GM21825 (cell line): Measurements from ENCODE around the gene PLEKHN1.

ENCODE experiments used
- ATAC-seq: cut with Tn5 transposase; IDR thresholded peaks from one replicate; pipeline ENCODE4 v1.9.1; 2021; ENCODE audit warnings: mild to moderate bottlenecking, moderate library complexity; ENCODE audit not compliant: unreplicated experiment

PLEKHN1 gene

DNA sequence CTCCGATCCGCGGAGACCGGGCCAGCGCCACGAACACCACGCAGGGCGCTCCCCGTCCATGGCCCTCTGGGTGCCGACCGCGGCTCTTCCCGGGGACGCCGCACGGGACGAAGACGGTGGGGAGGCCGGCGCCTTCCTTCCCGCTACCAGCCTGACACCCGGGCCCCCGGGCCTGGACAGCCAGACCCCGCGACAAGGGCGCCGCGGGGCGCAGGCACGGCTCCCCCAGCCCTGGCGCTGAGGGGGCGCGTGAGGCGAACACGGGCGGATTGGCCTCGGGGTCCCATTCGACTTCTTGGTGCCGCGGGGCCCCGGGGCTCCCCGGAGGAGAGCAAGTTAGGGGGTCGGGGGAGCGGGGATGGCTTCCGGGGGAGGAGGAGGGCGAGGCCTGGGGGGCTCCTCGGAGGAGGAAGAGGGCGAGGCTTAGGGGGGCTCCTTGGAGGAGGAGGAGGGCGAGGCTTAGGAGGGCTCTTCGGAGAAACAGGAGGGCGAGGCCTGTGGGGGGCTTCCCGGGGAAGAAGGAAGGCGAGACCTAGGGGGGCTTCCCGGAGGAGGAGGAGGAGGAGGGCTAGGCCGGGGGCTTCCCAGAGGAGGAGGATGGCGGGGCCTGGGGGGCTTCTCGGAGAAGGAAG lies 6.4 kb upstream of the PLEKHN1 start:
- ATAC-seq = no peak

DNA sequence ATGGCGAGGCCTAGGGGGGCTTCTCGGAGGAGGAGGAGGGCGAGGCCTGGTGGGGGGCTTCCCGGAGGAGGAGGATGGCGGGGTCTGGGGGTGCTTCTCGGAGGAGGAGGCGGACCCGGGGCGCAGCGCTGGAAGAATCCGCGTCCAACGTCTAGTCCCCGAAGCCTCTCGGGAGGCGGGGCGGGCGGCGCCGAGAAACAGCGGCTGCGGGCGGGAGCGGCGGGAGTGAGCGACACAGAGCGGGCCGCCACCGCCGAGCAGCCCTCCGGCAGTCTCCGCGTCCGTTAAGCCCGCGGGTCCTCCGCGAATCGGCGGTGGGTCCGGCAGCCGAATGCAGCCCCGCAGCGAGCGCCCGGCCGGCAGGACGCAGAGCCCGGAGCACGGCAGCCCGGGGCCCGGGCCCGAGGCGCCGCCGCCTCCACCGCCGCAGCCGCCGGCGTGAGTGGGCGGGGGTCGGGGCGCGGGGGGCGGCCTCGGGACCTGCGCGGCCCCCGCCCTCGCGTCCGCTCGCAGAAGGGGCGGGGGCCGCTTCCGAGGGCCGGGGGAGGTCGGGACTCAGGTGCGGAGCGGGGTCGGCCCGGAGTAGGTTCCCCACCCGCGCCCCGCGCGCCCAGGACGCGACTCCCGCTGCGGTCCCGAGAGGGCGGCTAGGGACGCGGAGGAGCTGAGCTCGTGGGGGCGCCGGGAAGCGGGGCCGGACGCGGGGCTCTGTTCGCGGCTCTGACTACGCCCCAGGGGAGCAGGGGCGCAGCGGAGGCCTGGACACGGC lies 5.7 kb upstream of the PLEKHN1 start, which contains the start of gene KLHL17:
Gene KLHL17, plus strand, starts transcription at position 222 of the 769 bp plus-strand sequence. Its CDS starts 110 bp downstream, at position 332.
- ATAC-seq = peak; percentile 47

DNA sequence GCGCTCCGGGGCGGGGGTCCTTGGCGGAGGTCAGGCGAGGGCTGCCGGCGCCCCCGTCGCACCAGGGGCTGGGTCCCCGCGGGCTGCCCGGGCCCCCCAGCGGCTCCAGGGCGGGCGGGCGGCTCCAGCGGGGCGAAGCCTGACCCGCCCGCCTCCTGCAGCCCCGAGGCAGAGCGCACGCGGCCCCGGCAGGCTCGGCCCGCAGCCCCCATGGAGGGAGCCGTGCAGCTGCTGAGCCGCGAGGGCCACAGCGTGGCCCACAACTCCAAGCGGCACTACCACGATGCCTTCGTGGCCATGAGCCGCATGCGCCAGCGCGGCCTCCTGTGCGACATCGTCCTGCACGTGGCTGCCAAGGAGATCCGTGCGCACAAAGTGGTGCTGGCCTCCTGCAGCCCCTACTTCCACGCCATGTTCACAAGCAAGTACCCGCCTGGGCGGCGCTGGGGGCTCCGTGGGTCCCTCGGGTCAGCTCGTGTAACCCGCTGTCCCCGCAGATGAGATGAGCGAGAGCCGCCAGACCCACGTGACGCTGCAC lies 5.1 kb upstream of the PLEKHN1 start:
- no peak for ATAC-seq

DNA sequence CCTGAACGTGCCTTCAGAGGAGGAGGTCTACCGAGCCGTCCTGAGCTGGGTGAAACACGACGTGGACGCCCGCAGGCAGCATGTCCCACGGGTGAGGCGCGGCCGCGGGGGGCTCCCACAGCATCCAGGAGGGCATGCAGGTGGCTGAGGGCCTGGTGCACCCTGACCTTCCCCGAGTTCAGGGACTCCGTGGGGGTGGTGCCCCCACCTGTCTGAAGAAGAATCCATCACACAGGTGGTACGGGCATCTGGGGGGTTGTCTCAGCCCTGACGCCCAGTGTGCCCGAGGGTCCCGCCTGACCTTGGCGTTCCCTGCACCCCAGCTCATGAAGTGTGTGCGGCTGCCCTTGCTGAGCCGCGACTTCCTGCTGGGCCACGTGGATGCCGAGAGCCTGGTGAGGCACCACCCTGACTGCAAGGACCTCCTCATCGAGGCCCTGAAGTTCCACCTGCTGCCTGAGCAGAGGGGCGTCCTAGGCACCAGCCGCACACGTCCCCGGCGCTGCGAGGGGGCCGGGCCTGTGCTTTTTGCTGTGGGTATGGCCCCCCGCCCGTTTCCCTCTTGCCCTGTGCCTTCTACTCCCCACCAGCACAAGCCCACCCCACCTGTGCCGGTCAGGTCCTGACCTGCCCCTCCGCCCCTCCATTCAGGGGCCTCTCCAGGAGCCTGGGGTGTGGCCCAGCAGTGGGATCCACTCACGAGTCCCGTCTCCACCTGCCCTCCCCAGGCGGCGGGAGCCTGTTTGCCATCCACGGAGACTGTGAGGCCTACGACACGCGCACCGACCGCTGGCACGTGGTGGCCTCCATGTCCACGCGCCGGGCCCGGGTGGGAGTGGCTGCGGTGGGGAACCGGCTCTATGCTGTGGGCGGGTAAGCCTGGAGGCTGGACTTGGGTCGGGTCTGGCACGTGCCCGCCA lies 3.6 kb upstream of the PLEKHN1 start:
- no peak for ATAC-seq

DNA sequence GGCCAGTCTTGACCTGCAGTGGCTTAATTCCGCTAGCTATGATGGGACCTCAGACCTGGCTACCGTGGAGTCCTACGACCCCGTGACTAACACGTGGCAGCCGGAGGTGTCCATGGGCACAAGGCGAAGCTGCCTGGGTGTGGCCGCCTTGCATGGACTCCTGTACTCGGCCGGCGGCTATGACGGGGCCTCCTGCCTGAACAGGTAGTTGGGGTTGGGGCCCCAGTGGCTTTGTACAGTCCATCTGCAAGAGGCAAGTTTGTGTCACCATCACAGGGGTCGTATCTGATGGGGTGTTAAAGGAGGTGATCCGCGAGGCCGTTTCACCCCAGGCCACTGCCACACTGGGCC lies 3.0 kb upstream of the PLEKHN1 start:
- no peak for ATAC-seq

DNA sequence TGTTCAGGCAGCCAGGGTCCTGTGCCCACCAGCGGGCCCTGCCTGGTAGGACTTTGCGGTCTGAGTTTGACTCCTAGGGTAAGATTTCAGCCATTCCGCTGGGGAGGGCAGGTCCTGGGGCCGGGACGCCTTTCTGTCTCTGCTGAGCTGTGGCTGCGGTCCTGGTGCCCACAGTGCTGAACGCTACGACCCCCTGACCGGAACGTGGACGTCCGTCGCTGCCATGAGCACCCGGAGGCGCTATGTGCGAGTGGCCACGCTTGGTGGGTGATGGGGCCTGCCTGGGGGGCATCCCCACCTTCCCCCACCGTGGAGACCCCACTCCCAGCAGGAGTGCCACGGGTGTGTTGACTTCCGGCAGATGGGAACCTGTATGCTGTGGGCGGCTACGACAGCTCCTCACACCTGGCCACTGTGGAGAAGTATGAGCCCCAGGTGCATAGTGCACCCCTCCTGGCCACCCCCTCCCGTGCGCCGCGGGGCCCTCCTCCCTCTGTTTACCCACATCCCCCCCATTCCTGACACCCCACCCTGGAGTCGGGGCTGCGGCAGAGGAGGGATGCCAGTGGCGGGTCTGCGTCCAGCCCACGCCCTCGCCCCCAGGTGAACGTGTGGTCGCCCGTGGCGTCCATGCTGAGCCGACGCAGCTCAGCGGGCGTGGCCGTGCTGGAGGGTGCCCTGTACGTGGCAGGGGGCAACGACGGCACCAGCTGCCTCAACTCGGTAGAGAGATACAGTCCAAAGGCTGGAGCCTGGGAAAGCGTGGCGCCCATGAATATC lies 2.3 kb upstream of the PLEKHN1 start:
- no peak for ATAC-seq

DNA sequence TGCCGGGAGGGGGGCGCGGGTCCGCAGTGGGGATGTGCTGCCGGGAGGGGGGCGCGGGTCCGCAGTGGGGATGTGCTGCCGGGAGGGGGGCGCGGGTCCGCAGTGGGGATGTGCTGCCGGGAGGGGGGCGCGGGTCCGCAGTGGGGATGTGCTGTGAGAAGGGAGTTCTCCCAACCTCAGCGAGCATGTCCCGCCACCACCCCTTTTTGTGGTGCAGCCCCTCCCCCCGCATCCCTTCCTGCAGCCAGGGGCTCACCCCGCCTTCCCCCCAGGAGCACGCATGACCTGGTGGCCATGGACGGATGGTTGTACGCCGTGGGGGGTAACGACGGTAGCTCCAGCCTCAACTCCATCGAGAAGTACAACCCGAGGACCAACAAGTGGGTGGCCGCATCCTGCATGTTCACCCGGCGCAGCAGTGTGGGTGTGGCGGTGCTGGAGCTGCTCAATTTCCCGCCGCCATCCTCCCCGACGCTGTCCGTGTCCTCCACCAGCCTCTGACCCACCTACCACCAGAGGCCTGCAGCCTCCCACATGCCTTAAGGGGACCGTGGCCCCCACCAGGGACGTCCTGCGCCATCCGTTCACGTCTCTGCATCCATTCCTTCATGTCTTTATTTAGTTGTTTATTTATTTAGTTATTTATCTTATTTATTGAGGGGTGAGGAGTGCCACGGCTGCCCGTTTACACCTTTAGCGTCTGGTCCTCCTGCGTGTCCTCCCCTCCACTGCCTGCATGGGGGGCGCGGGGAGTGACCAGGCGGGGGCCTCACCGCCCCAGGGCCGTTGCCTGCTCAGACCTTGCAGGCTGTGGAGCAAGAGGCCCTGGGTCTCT lies 1.4 kb upstream of the PLEKHN1 start:
- ATAC-seq = no peak

DNA sequence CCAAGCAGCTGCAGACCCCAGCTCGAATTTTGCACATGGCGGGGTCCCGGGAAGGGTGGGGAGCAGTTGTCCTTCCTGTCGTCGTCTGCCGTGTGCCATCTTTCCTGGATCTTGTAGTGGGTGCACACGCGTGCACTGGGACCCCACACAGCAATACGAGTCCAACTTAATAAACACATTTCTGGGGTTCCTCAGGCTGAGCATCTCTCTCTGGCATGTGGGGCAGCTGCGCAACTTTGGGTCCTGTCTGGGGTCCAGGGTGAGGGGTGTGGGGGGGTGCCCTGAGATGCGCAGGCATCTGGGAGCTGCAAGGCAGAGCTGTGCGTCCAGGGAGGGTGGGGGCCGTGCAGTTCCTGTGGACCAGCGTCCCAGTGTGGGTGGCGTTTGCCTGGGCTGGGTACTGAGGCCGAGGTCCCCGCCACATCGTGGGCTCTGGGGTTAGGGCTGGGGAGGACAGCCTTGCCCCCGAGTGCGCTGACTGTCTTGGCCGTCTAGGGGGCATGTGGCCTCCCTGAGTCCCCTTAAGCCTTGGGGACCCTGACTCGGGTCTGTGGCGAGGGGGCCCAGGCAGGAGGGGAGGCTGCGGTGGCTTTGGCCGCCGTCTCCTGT lies 652 bp upstream of the PLEKHN1 start:
- no peak for ATAC-seq

DNA sequence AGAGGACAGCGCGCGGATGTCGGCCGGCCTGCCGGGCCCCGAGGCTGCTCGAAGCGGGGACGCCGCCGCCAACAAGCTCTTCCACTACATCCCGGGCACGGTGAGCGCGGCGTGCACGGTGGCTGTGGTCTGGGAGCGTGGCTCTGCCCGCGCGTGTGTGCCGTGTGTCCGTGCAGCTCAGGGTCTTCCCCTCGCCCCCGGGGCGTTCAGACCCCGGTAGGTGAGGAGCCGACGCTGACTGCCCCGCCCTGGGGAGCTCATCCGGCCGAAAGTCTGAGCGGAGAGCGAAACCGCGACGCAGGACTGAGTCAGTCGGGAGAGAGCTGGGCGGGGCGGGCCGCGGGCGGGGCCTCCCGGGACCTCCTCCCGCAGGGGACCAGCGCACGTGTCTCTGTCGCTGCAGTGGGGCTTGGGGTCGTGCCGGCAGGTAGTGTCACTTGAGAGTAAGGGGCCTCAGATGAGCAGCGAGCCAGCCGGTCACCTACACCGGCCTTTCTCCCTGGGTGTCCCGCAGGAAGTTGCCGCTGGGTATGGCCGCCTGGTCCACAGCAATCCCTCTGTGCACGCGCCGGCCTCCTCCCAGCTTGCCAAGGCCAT lies 520 bp downstream of the PLEKHN1 start:
- peak; percentile 61 for ATAC-seq

DNA sequence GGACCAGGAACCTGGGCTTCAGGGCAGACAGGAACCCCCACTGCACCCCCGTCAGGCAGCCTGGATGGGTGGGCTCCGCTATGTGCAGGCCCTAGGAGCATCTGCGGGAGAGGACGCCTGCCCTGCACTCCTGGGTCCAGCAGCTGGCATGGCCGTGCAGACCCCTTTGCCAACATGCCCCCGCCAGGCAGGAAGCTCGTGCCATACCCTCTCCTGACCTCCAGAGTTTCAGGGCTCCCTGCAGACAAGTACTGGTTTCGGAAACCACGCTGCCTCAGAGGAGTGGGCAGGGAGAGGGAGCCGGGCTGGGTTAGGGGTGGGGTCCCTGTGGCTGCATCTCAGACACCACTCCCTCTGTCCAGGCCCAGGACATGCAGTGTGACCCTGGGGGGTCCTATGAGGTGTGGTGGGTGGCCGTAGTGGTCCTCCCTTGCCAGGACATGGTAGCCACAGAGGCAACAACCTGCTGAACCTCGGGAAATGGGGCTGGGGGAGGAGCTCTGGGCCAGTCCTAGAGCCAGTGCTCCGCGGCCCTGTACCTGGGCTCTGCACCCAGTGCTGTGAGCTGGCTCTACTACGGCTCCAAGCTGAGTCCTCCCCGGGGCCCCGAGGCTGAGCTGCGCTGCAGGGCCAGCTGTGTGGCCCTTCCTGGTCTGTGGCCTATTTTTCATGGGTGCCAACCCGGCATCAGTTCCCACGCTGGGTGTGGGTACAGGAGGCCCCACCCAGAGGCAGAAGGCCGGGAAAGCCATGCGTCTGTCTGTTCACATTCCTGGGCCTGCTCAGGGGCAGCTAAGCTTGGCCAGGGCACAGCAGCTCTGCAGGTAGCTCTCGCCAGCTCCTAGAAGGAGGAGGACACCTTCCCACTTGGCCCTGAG lies 1.4 kb downstream of the PLEKHN1 start:
- ATAC-seq = no peak

DNA sequence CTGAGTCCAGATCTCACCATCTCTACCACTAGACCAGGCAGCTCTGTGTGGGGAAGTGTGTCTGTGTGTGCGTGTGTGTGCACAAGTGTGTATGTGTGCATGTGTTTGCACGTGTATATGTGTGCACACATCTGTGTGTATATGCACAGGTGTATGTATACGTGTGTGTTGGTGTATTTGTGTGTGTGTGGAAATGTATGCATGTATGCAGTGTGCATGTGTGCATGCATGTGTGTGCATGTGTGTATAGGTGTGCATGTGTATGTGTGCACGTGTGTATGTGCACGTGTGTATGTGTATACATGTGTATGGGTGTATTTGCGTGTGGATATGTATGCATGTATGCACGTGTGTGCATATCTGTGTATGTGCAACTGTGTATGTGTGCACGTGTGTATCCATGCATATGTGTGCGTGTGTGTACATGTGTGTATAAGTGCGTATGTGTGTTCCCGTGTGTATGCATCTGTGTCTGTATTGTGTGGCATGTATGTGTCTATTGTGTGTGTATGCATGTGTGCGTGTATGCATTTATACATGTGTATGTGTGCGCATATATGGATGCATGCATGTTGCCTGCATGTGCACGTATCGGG lies 3.1 kb downstream of the PLEKHN1 start:
- ATAC-seq = no peak

DNA sequence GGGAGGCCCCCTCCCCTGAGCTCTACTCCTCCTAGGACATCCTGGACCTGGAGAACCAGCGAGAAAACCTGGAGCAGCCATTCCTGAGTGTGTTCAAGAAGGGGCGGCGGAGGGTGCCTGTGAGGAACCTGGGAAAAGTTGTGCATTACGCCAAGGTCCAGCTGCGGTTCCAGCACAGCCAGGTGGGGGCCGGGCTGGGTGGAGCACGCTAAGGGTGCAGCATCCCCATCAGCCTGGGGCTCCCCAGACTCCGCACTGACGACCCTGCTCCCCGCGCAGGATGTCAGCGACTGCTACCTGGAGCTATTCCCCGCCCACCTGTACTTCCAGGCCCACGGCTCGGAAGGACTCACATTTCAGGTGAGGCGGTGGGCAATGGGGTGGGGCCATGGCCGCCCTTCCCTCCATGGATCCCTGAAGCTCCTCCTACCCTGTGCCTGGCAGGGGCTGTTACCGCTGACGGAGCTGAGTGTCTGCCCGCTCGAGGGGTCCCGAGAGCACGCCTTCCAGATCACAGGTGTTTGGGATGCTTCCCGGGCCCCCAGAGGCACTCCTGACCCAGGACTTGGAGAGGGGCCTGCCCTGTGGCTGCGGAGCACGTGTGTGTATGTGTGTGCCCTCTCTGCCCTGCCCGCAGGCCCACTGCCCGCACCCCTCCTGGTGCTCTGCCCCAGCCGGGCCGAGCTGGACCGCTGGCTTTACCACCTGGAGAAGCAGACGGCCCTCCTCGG lies 4.1 kb downstream of the PLEKHN1 start:
- no peak for ATAC-seq

DNA sequence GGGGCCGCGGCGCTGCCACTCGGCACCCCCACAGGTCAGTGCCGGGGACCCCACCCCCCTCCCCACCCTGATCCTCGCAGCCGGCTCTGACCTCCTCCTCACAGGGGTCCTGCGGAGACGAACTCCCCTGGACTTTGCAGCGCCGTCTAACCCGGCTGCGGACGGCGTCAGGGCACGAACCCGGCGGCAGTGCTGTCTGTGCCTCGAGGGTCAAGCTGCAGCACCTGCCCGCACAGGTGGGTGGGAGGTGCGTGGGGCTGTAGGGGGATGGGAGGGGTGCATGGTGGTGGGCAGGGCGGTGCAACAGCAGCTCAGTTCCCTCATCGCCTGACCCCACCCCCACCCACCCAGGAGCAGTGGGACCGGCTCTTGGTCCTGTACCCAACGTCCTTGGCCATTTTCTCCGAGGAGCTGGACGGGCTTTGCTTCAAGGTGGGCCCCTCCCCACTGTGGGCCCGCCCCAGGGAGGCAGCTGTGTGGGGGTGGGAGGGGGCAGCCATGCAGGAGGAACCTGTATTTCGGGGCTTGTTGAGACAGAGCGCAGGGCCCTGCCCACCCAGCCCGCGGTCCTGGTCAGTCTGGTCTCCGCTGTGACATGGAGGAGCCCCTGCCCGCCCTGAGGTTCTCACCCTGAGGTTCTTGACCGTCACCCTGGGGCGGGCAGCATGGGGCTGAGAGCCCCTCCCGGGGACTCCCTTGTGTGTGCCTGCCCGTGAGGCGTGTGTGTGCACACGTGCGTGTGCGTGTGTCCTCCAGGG lies 4.9 kb downstream of the PLEKHN1 start:
- no peak for ATAC-seq

DNA sequence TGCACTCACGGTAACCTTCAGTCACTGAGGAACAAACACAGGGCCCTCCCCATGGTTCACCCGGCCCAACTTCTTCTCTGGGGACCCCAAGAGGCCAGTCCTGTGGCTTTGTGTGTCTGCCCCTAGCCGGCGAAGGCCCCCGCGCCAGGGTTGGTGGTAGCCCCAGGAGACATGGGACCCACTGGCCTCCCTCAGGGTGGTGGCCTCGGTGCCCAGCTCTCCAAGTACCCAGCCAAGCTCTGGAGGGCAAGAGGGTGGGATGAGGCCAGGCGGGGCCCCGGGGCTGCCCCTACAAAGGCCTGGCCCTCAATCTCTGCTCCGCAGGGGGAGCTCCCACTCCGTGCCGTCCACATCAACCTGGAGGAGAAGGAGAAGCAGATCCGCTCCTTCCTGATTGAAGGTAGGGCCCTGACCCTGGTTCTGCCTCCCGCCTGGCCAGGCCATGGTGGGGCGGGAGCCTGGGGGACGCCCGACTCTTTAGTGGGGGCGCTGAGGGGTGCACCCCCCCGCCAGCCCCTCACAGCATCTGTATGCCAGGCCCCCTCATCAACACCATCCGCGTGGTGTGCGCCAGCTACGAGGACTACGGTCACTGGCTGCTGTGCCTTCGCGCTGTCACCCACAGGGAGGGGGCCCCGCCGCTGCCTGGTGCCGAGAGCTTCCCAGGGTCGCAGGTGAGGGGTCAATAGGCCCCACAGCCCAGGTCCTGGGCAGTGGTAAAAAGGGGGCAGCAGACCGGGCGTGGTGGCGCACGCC lies 5.6 kb downstream of the PLEKHN1 start:
- no peak for ATAC-seq

DNA sequence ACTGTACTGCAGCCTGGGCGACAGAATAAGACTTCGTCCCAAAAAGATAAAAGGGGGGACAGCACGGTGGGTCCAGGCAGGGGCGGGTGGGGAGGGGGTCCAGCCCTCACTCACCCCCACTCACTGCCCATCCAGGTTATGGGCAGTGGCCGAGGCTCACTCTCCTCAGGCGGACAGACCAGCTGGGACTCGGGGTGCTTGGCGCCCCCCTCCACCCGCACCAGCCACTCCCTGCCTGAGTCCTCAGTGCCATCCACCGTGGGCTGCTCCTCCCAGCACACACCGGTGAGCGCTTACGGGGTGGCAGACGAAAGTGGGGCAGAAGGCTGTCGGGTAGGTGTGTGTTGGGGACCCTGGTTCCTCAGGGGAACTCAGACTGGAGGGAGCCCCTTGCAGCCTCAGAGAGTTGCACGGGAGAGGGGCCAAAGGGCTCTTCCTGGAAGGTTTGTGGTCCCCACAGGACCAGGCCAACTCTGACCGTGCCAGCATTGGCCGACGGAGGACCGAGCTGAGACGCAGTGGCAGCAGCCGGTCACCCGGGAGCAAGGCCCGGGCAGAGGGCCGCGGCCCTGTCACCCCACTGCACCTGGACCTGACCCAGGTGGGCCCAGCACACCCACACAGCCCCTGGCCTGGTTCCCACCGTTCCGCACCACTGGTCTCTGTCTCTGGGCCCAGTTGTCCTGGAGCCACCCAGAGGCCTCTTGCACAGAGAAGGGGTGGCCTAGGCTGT lies 6.6 kb downstream of the PLEKHN1 start:
- no peak for ATAC-seq
